ENCODE results near the gene SART1.
A peak's percentile ranks its signal among the peaks of the same experiment; 100 is the strongest.

Gene SART1

GRCh38 chr11:65921876-65922275 lies 39.7 kb upstream of the SART1 start:
- H3K27ac ChIP-seq = no peak overlapping the region
- TF ChIP-seq CTCF (conservative IDR thresholded peaks at IDR 0.05) = no peak

GRCh38 chr11:65922565-65922964 lies 39.0 kb upstream of the SART1 start:
- H3K27ac ChIP-seq = no peak overlapping the region
- TF ChIP-seq CTCF (conservative IDR thresholded peaks at IDR 0.05) = no peak

GRCh38 chr11:65925397-65925796 lies 36.1 kb upstream of the SART1 start:
- no peak overlapping the region for H3K27ac ChIP-seq

GRCh38 chr11:65927904-65928397 lies 33.6 kb upstream of the SART1 start:
- H3K27ac ChIP-seq = no peak overlapping the region
- TF ChIP-seq CTCF (conservative IDR thresholded peaks at IDR 0.05) = no peak

More at GRCh38 chr11:65925397-65925796, 36.1 kb upstream of the SART1 start:
- no peak for TF ChIP-seq CTCF (conservative IDR thresholded peaks at IDR 0.05)

GRCh38 chr11:65928667-65929066 lies 32.9 kb upstream of the SART1 start:
- no peak for TF ChIP-seq CTCF (conservative IDR thresholded peaks at IDR 0.05)
- no peak overlapping the region for H3K27ac ChIP-seq

- H3K27ac ChIP-seq = no peak overlapping the region
- no peak for TF ChIP-seq CTCF (conservative IDR thresholded peaks at IDR 0.05)
These were observed 29.6 kb upstream of the SART1 start for GRCh38 chr11:65931773-65932557.

- TF ChIP-seq CTCF (conservative IDR thresholded peaks at IDR 0.05) = peak; percentile 26
- H3K27ac ChIP-seq = no peak overlapping the region
These were observed 29.0 kb upstream of the SART1 start for GRCh38 chr11:65932558-65932919.
